Hematopoietic multipotent progenitor cell treated with erythropoietin and hydrocortisone succinate and interleukin-3 and kit ligand, for 15 days (in vitro differentiated cells): ENCODE measurements around the gene PRR29.
A peak's percentile ranks its signal among the peaks of the same experiment; 100 is the strongest.
"Not testable (repeated sequence)": the region's sequence is repeated elsewhere in the genome, so short reads cannot be mapped to it uniquely, and the experiment has no call there.

Experiments
- DNase-seq: peaks from one replicate; pipeline ENCODE4 v3.0.0-alpha.2; 2015; ENCODE audit warnings: low spot score

PRR29 gene

GRCh38 chr17:63974594-63975192 is 23.5 kb upstream of the PRR29 start:
- DNase-seq: no peak

- DNase-seq: no peak
Measured at GRCh38 chr17:63975541-63976092, 22.5 kb upstream of the PRR29 start.

GRCh38 chr17:63976702-63977101 is 21.4 kb upstream of the PRR29 start:
- DNase-seq: peak; percentile 33

GRCh38 chr17:63978272-63979200 is 19.6 kb upstream of the PRR29 start:
- DNase-seq: no peak

GRCh38 chr17:63982641-63983040 is 15.5 kb upstream of the PRR29 start:
- not testable (repeated sequence) for DNase-seq

- no peak for DNase-seq
Measured at GRCh38 chr17:63983320-63983719, 14.8 kb upstream of the PRR29 start.

- no peak for DNase-seq
Measured at GRCh38 chr17:63984236-63984635, 13.9 kb upstream of the PRR29 start.

GRCh38 chr17:63984651-63985386 is 13.3 kb upstream of the PRR29 start:
- DNase-seq: no peak

- no peak for DNase-seq
Measured at GRCh38 chr17:63985387-63986140, 12.6 kb upstream of the PRR29 start.

GRCh38 chr17:63986821-63987220 is 11.3 kb upstream of the PRR29 start:
- no peak for DNase-seq

GRCh38 chr17:63987221-63988126 is 10.7 kb upstream of the PRR29 start:
- DNase-seq: no peak

- DNase-seq: no peak
Measured at GRCh38 chr17:63988127-63988478, 10.0 kb upstream of the PRR29 start.

GRCh38 chr17:63988741-63989621 is 9.2 kb upstream of the PRR29 start:
- no peak for DNase-seq

- no peak for DNase-seq
Measured at GRCh38 chr17:63989622-63990345, 8.4 kb upstream of the PRR29 start.

- no peak for DNase-seq
Measured at GRCh38 chr17:63991611-63992010, 6.5 kb upstream of the PRR29 start.

GRCh38 chr17:63993368-63993985 is 4.7 kb upstream of the PRR29 start:
- DNase-seq: no peak

- no peak for DNase-seq
Measured at GRCh38 chr17:63995626-63996025, 2.5 kb upstream of the PRR29 start.

GRCh38 chr17:63996430-63997182 is 1.5 kb upstream of the PRR29 start:
- no peak for DNase-seq
